GM19351 (cell line): ENCODE results near the gene HPGD.
"Not testable (repeated sequence)": the region's sequence is repeated elsewhere in the genome, so short reads cannot be mapped to it uniquely, and the experiment has no call there.

ENCODE experiments used
- ATAC-seq: cut with Tn5 transposase; IDR thresholded peaks from one replicate; pipeline ENCODE4 v1.9.1; 2021; ENCODE audit warnings: mild to moderate bottlenecking, moderate library complexity; ENCODE audit not compliant: unreplicated experiment

The HPGD gene

DNA sequence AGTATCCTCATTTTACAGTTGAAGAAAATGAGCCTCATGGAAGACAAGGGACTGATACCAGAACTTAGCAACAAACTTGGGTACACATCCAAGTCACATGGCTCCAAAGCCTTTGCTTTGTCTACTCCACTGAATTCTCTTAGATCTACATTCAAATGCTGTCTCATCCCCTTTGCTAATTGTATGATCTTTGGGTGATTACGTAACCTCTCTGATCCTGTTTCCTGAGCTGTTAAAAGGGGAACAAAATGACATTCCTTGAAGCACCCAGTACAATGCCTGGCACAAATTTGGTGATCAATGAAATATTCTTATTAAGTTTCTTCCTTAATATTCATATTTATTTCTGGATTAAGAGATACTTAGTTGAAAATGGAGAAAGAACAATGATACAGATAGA, 5.9 kb upstream of the HPGD start:
- no peak for ATAC-seq

DNA sequence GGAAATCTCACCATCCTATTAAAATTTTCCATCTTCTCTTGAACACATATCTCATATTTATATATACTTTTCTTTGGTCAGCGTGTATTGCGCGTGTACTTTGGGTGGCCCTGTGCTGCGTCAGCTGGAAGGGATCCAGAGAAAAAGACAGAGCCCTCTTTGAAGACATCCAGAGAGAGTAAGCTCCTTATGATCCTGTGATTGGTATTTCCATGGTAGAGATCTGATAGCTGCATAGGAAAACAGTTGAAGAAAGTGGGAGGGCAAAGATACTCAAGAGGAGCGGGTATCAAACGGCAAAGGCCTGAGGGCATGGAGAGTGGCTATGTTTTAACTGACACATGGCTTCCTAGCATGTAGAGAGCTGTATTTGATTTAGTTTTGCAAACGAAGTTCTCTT, 4.4 kb upstream of the HPGD start:
- ATAC-seq, result no peak

- no peak for ATAC-seq
Measured at GRCh38 chr4:174524242-174524641, 2.0 kb upstream of the HPGD start.

DNA sequence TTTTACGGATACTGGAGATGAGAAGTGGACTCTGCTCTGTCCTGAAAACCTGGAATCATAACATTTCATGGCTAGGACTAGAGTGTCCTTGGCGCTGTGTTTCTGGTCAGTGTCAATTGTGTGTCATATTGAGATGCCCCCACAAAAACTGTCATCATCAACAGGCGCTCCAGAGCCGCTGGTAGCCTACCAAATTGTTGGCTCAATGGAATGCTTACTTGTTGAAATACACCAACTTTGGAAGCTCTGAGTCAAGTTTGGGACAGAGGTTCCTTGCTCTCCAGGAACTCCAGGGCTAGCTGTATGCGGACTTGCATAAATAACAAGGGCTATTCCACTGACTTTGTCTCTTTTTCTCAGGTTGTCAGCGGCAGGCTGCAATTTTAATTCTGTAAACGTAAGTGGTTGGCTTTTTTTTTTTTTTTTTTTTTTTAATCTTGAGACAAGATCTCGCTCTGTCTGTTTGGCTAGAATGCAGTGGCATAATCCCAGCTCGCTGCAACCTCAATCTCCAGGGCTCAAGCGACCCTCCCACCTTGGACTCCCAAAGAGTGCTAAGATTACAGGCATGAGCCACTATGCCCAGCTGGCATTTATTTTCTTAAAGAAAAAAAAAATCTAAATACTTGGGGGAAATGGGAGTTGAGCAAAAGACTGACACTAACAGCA, 871 bp upstream of the HPGD start:
- no peak for ATAC-seq

- peak; percentile 37 for ATAC-seq
Measured at GRCh38 chr4:174521800-174522182, 497 bp downstream of the HPGD start.

DNA sequence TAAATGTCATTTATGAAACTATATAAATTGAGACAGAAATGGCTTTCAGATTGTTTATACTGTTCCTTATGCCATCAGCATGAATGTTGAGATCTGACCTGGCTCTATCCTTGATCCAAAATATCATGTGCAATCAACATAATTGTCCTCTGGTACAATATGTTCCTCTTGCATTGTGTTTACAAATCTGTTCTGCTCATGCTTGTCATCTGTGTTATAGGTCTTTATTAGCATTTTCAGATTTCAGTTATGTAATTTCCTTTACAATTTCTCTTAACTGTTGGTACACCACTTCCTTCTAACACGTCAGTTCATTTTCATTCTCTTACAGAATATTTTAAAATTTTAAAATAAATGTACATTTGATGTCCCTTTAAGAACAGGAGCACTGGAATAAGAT, 1.6 kb downstream of the HPGD start:
- no peak for ATAC-seq

DNA sequence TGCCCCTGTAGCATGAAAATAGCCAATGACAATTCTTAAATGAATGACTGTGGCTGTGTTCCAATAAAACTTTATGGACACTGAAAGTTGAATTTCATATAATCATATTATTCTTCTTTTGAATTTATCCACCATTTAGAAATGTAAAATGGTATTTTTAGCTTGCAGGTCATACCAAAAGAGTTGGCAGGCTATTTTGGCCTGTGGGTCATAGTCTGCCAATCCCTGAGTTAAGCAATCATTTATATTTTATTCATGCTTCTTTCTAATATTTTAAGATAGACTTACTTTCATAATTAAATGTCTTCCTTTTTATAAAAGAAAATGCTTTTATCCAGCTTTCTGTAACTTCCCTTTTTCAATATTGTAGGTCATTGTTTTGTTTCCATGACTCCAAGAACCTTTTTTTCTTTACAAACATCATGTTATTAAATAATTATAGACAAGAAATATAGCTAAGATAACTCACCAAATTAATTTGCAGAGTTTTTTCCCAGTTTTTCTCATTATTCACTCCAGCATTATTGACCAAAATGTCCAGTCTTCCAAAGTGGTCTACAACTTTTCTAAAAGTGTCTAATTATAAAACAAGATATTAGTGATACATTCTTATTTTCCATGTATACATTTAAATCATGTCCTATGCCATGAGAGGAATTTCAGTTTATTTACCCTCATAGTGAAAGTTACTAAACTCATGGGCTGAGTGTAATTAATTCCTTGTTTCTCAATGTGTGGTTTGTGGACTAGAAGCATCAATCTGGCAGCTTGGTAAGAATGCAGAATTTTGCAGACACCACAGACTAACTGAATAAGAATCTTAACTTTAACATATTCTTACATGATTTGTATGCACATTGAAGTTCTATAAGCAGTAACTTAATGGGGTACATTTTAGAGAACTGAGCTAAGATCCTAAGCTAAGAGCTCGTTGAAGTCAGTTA, 4.5 kb downstream of the HPGD start:
- ATAC-seq, result no peak

- ATAC-seq, result no peak
Measured at GRCh38 chr4:174516794-174517193, 5.5 kb downstream of the HPGD start.

DNA sequence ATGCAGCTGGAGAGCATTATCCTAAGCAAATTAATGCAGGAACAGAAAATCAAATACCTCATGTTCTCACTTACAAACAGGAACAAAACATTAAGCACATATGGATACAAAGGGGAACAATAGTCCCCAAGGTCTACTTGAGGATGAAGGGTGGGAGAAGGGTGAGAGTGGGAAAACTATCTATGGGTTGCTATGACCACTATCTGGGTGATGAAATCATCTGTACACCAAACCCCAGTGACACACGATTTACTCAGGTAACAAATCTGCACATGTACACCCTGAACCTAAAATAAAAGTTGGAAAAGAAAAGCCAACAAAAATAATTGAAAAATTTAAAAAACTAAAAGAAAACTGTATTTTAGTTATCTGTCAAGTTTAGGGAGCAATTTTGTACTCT, 5.9 kb downstream of the HPGD start:
- ATAC-seq, result no peak

GRCh38 chr4:174512745-174513144, 9.5 kb downstream of the HPGD start:
- ATAC-seq, result no peak

- no peak for ATAC-seq
Measured at GRCh38 chr4:174505892-174506291, 16.4 kb downstream of the HPGD start.

GRCh38 chr4:174505007-174505406, 17.3 kb downstream of the HPGD start:
- ATAC-seq, result no peak

DNA sequence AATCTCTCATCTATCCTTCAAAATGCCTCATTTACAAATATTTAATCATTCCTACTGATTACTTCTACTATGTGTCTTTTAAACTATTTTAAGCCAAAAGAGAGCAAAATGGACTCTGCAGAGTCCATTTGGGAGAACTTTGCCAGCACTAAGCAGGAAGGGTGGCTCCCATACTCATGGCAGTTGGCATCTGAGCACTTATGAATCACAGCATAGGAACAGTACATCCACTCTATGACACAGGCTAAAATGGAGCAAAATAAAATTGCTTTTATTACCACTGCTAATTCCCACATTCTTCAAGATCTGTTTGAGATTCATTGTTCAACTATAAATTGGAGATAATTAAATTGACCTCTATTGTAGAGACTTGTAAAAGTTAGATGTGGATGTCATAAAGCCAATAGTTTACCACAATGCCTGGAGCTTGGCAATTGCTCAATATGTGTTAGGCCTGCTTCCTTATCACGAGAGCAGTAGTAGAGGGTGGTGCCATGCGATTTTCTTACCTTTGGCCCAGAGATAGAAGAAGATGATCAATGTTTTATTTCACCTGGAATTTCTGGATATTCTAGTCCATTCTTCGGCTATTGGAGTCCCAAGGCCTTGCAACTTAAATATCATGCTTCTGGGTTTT, 19.1 kb downstream of the HPGD start:
- no peak for ATAC-seq

DNA sequence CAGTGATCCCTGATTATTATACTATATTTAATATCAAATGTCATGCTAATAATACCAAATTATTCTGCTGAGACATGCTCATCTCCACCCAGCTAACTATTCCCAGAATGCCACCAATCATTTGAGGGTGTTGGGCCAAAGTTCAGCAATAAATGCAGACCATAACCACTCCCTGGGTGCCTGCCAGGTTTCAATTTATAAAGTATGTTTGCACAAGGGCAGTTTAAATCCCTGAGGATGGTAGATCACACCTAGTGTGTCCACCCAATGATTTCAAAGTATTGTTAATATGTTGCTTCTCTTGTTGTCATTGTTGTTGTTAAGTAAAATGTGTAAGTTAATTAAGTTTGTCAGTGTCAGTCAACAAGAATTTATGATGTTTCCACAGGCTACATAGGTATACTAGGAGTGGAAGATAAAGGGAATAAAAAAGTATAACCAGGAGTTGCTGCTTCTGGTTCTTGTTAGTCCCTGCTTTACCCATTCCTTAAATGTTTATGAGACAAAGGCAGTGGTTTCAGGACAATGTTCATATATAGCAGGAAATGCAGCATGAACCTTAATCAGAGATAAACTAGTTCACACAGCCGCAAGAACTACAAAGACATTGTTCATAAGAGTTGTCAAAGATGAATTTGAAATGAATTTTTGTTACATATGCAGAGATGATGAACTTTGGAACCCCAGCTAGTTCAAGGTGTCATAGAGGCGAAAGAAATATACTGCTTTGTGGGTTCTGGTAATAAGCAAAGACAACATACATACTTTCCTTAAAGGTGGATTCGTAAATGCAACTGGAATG, 25.5 kb downstream of the HPGD start:
- ATAC-seq, result no peak

DNA sequence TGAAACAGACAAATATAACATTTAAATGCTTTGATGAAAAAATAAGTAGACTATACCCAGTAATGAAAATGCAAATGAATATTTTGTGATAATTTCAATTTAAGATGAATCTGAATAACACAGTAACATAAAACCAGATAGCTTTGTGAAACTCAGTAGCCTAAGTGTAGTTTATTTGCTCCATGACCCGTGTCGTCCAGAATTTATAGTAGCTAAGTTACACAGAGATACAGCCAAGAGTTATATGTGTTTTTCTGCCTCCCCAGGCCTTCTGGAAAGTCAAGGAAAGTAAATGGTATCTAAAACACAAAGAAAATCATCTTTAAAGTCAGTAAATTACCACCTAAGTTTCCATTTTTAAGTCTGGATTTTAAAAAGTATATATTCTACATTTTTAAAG, 26.7 kb downstream of the HPGD start:
- no peak for ATAC-seq

DNA sequence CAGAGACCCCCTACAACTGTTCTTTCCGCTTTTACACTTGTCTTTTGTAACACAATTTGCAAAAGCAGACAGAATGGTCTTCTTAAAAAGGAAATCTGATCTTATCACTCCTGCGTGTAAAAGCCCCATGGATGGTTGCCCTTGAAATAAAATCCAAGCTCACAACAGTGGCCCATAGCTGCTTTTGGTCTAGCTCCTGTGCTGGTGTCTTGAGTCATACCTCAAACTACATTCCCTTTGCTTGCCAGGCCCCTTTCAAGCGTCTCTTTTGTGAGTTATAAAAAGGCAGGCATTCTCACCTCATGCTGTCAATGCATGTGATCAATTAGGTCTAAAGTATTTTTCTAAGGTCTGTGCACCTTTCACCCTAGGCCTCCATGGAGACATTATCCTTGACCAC, 27.6 kb downstream of the HPGD start:
- no peak for ATAC-seq

DNA sequence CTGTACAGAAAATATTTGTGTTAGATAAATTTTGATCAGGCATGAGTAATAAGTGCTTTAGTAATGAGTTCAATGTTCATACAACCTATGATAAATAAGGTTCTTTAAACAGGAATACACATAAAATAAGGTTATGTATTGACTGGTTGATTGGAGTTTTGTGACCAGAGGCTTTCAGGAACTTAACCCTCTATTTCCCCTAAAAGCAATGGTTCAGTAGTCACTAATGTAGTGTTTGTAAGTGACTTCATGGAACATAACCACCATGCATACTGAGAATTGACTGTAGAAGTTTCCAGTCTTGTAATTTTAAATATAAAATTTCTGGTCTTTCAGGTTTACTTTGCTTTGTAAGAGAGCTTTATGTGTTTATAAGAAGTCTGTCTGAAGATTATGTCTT, 28.1 kb downstream of the HPGD start:
- ATAC-seq, result no peak

DNA sequence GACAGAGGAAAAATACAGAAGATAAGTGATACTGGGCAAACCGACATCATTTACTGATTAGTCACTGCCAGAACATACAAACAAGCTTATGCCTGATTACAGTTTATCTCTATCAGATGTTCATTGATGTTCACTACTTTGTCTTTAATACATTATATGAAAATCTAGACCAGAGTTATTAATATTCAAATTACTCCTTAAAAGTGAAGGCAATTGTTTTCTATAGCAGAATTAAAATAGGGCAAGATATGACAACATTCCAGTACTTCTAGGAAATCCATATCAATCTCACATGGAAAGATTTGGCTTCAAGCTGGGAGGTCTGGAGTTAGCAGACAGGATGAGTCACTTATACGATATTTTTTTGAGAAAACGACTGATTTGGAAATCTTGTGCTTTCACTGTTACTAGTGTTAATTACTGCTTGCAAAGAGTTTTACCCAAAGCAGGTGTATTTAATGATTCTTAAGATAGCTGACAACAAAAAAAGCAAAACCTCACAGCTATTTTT, 31.8 kb downstream of the HPGD start:
- ATAC-seq, result no peak

- ATAC-seq, result not testable (repeated sequence)
Measured at GRCh38 chr4:174488368-174488767, 33.9 kb downstream of the HPGD start.

- no peak for ATAC-seq
Measured at GRCh38 chr4:174485025-174485424, 37.3 kb downstream of the HPGD start.

- ATAC-seq, result no peak
Measured at GRCh38 chr4:174483792-174484191, 38.5 kb downstream of the HPGD start.
